Measurements from ENCODE around the gene CNIH2. TPM values are rescaled to one million over a fixed set of nuclear protein-coding genes. Genes with fewer than 3 reads are reported as not detected.

Gene CNIH2
- total and polyA plus RNA-seq, 2 of the 13 experiments (the other 11 are each of a cell fraction or from before 2014, with no cell fraction given): 0.60 to 0.69 TPM

DNA sequence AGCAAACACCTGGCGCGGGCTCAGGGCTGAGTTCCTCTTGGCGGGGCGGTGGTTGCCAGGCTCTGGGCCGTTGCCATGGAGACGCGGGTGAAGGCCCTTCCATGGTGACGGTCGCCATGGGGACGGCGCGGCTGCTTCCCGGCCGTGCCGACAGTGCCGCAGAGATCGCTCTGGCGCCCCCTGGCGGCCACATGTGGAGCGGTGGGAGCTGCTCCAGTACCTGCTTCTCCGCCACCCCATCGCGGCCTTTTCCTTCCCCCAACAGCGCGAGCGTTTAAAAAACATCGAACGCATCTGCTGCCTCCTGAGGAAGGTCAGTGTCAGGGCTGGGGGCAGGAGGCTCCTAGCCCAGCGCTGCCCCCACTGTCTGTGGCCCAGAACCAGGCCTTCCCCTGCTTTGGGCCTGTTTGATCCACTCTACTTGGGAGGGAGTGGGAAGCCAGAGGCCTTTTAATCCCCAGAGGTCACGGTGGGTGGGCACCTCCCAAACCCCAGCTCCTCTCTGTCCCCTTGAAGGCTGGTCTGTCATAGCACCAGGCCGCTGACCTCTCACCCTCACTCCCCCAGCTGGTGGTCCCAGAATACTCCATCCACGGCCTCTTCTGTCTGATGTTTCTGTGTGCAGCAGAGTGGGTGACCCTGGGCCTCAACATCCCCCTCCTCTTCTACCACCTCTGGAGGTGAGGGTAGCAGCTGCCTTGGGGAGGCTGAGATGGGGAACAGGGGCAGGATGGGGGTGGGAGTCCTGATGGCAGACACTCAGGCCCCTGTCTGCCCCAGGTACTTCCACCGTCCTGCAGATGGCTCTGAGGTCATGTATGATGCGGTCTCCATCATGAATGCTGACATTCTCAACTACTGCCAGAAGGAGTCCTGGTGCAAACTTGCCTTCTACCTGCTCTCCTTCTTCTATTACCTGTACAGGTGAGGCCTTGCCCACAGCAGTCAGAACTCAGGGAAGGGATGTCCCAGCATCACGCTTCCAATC is 4.8 kb downstream of the CNIH2 start (continued):
- TF ChIP-seq ZKSCAN8 (CRISPR knock-in tag; IDR thresholded peaks at IDR 0.05; ENCODE audit: borderline replicate concordance) (no peak; the same call in 1 of the 2 replicates), NR2F1 (CRISPR knock-in tag; IDR thresholded peaks at IDR 0.05) (0 out of 4 replicates have a peak, but pooled peaks of 1 of the 2 experiments have one; percentile 17), MEIS1 (CRISPR knock-in tag; IDR thresholded peaks at IDR 0.05; ENCODE audit: borderline replicate concordance) (no peak), ZC3H13 (CRISPR knock-in tag; IDR thresholded peaks at IDR 0.05) (peak; percentile 53; the same call in 1 of the 2 replicates), ZNF160 (CRISPR knock-in tag; IDR thresholded peaks at IDR 0.05) (0 out of 2 replicates have a peak, but pooled peaks have one; percentile 26), ZNF746 (CRISPR knock-in tag; IDR thresholded peaks at IDR 0.05) (no peak), MIXL1 (CRISPR knock-in tag; IDR thresholded peaks at IDR 0.05) (no peak), HMG20B (CRISPR knock-in tag; conservative IDR thresholded peaks at IDR 0.05) (no peak), ZNF816 (CRISPR knock-in tag; IDR thresholded peaks at IDR 0.05; ENCODE audit: borderline replicate concordance) (no peak), RXRA (CRISPR knock-in tag; IDR thresholded peaks at IDR 0.05) (peak; percentile 62; the same call in 1 of the 2 replicates), RFX3 (CRISPR knock-in tag; IDR thresholded peaks at IDR 0.05) (peak; percentile 99), SNAI1 (CRISPR knock-in tag; IDR thresholded peaks at IDR 0.05; ENCODE audit: borderline replicate concordance) (no peak), HOXA9 (CRISPR knock-in tag; IDR thresholded peaks at IDR 0.05; ENCODE audit: borderline replicate concordance) (no peak), ZNF839 (CRISPR knock-in tag; IDR thresholded peaks at IDR 0.05; ENCODE audit: borderline replicate concordance) (no peak), ZNF567 (CRISPR knock-in tag; IDR thresholded peaks at IDR 0.05; ENCODE audit: borderline replicate concordance) (0 out of 2 replicates have a peak, but pooled peaks have one; percentile 63), JUN (CRISPR knock-in tag; IDR thresholded peaks at IDR 0.05) (no peak)
- TF ChIP-seq, protein P1, sequence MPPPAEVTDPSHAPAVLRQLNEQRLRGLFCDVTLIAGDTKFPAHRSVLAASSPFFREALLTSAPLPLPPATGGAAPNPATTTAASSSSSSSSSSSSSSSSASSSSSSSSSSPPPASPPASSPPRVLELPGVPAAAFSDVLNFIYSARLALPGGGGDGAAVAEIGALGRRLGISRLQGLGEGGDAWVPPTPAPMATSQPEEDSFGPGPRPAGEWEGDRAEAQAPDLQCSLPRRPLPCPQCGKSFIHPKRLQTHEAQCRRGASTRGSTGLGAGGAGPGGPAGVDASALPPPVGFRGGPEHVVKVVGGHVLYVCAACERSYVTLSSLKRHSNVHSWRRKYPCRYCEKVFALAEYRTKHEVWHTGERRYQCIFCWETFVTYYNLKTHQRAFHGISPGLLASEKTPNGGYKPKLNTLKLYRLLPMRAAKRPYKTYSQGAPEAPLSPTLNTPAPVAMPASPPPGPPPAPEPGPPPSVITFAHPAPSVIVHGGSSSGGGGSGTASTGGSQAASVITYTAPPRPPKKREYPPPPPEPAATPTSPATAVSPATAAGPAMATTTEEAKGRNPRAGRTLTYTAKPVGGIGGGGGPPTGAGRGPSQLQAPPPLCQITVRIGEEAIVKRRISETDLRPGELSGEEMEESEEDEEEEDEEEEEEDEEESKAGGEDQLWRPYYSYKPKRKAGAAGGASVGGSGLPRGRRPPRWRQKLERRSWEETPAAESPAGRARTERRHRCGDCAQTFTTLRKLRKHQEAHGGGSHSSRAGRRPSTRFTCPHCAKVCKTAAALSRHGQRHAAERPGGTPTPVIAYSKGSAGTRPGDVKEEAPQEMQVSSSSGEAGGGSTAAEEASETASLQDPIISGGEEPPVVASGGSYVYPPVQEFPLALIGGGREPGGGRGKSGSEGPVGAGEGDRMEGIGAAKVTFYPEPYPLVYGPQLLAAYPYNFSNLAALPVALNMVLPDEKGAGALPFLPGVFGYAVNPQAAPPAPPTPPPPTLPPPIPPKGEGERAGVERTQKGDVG (CRISPR knock-in tag; IDR thresholded peaks at IDR 0.05; ENCODE audit: borderline replicate concordance): no peak; the same call in 1 of the 2 replicates
- TF ChIP-seq, protein P2, sequence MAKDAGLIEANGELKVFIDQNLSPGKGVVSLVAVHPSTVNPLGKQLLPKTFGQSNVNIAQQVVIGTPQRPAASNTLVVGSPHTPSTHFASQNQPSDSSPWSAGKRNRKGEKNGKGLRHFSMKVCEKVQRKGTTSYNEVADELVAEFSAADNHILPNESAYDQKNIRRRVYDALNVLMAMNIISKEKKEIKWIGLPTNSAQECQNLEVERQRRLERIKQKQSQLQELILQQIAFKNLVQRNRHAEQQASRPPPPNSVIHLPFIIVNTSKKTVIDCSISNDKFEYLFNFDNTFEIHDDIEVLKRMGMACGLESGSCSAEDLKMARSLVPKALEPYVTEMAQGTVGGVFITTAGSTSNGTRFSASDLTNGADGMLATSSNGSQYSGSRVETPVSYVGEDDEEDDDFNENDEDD (CRISPR knock-in tag; IDR thresholded peaks at IDR 0.05; ENCODE audit: borderline replicate concordance): 0 out of 2 replicates have a peak, but pooled peaks have one; percentile 19
- TF ChIP-seq, protein P3, sequence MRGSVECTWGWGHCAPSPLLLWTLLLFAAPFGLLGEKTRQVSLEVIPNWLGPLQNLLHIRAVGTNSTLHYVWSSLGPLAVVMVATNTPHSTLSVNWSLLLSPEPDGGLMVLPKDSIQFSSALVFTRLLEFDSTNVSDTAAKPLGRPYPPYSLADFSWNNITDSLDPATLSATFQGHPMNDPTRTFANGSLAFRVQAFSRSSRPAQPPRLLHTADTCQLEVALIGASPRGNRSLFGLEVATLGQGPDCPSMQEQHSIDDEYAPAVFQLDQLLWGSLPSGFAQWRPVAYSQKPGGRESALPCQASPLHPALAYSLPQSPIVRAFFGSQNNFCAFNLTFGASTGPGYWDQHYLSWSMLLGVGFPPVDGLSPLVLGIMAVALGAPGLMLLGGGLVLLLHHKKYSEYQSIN (CRISPR knock-in tag; IDR thresholded peaks at IDR 0.05; ENCODE audit: borderline replicate concordance): no peak
- TF ChIP-seq, protein P4, sequence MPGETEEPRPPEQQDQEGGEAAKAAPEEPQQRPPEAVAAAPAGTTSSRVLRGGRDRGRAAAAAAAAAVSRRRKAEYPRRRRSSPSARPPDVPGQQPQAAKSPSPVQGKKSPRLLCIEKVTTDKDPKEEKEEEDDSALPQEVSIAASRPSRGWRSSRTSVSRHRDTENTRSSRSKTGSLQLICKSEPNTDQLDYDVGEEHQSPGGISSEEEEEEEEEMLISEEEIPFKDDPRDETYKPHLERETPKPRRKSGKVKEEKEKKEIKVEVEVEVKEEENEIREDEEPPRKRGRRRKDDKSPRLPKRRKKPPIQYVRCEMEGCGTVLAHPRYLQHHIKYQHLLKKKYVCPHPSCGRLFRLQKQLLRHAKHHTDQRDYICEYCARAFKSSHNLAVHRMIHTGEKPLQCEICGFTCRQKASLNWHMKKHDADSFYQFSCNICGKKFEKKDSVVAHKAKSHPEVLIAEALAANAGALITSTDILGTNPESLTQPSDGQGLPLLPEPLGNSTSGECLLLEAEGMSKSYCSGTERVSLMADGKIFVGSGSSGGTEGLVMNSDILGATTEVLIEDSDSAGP (CRISPR knock-in tag; IDR thresholded peaks at IDR 0.05; ENCODE audit: borderline replicate concordance): 0 out of 2 replicates have a peak, but pooled peaks have one; percentile 49

All from HepG2 (cell line).